ENCODE results near the gene ZNF629. TPM values are rescaled to one million over a fixed set of nuclear protein-coding genes. Genes with fewer than 3 reads are reported as not detected.

Gene ZNF629
- total RNA-seq, 4 donors from 2014 or later = 9.1 to 12.7 (median 10.3) TPM

DNA sequence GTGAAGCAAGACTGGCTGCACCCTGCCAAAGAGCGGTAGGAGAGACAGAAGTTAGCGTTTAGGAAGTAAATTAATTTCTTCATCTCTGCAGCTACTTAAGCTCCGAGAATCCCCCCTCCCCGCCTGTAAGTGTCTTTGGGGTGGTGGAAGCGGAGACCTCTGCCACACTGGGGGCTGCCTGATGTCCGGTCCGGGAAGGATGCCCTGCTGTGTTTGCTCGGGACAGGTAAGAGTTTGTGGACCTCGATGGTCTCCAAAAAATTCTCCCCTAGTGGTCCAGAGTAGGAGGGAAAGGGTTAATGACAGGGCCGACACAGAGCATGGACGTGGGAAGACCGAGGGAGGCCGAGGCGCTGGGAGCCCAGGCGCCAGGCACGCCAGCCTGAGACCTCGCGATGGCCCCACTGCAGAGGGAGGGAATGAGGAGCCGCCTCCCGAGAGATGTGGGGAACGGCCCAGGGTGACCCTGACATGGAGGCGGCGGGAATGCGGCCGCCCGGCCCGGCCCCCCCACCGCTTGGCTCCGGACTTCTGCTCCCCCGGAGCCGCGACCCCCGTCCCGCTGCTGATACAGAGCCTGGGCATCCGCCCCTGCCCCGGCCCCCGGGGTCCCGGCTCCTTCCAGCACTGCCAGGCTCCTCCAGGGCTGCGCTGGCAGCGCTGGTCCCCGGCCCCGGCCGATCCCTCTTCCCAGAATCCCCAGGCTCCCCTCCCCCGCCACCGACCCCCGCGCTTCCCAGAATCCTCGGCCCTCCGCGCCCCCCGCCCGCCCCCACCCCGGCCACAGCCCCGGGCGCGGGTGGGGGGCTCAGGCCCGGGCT lies 680 bp downstream of the ZNF629 start:
- peaks cover 0 to 25% of the 10 kb centered on the region in 2 donors for H3K36me3 ChIP-seq
- peak; percentile 37 to 47 for ATAC-seq
- no peaks in the 10 kb centered on the region for H3K9me3 ChIP-seq
- no peak for TF ChIP-seq POLR2A (IDR thresholded peaks at IDR 0.05)
- TF ChIP-seq, protein P1, sequence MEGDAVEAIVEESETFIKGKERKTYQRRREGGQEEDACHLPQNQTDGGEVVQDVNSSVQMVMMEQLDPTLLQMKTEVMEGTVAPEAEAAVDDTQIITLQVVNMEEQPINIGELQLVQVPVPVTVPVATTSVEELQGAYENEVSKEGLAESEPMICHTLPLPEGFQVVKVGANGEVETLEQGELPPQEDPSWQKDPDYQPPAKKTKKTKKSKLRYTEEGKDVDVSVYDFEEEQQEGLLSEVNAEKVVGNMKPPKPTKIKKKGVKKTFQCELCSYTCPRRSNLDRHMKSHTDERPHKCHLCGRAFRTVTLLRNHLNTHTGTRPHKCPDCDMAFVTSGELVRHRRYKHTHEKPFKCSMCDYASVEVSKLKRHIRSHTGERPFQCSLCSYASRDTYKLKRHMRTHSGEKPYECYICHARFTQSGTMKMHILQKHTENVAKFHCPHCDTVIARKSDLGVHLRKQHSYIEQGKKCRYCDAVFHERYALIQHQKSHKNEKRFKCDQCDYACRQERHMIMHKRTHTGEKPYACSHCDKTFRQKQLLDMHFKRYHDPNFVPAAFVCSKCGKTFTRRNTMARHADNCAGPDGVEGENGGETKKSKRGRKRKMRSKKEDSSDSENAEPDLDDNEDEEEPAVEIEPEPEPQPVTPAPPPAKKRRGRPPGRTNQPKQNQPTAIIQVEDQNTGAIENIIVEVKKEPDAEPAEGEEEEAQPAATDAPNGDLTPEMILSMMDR (IDR thresholded peaks at IDR 0.05 in 4 of 5, conservative IDR thresholded peaks at IDR 0.05 in 1 of 5) = no peak
- peak overlapping the region; percentile 80 to 95 (median 91) for H3K27ac ChIP-seq
- H3K27me3 ChIP-seq = no peaks in the 10 kb centered on the region
- intact Hi-C loops (cut with DNase I; ENCODE audit: low total_unique reads) = no loop called here
- H3K4me3 ChIP-seq = peak overlapping the region; percentile 73 to 95 (median 87)
- no peak for DNase-seq
- in situ Hi-C loops (cut with MboI; ENCODE audit: low sequenced_read_pairs in 4 of 4) = no loop called here
- H3K4me1 ChIP-seq = peaks cover 15 to 18% of the 10 kb centered on the region in 2 donors

DNA sequence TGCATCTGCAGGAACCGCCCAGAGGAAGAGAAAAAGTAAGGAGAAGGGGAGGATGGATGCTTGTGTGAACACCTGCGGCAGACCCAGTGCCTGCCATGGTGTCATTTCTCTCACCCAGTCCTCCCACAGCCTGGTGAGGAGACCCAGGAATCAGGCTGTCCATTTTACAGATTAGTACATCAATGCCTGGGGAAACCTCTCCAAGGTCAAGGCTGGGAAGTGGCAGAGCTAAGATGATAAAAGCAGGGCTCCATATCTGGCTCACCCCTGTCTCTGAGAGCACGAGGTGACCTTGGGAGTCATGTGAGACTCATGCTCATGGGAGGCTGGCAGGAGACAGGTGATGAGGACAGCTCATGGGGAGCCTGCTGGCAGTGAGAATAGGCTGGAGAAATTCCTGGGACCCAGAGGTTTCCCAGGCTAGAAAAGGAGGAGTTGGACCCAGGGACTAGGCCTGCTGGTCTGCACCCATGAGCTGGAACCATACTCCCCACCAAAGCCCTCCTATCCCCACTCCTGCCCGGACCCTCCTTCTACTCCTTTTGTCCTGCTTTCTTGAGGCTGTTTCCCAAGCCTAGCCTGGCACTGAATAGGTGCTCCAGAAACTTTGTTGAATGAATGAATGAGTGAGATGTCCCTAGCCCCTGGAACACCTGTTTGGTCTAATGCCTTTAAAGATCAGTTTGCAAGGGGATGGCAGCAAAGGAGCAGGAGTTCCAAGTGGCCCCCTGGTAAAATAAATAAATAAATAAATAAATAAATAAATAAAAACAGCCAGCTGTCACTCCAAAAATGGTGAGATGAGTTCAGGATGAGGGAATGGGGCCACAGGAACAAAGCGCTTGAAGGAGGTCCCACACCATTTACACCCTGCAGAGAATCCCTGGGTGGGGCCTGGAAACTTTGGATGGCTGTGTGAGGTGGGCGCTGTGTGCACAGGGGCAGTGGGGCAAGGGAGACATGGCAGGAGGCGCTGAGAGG lies 1.6 kb downstream of the ZNF629 start:
- in situ Hi-C loops (cut with MboI; ENCODE audit: low sequenced_read_pairs in 4 of 4) = no loop called here
- H3K27ac ChIP-seq = peak overlapping the region; percentile 80 to 95 (median 91)
- ATAC-seq (peak; percentile 50 to 53), DNase-seq (peak in 1 of 2 donors; percentile 75)
- H3K4me1 ChIP-seq = peaks cover 15 to 18% of the 10 kb centered on the region in 2 donors
- TF ChIP-seq, protein P1 (IDR thresholded peaks at IDR 0.05 in 4 of 5, conservative IDR thresholded peaks at IDR 0.05 in 1 of 5) = no peak
- TF ChIP-seq POLR2A (IDR thresholded peaks at IDR 0.05) = no peak
- no peaks in the 10 kb centered on the region for H3K9me3 ChIP-seq
- no peaks in the 10 kb centered on the region for H3K27me3 ChIP-seq
- H3K36me3 ChIP-seq = peaks cover 0 to 26% of the 10 kb centered on the region in 2 donors
- intact Hi-C loops (cut with DNase I; ENCODE audit: low total_unique reads) = no loop called here
- peak overlapping the region; percentile 73 to 95 (median 87) for H3K4me3 ChIP-seq

DNA sequence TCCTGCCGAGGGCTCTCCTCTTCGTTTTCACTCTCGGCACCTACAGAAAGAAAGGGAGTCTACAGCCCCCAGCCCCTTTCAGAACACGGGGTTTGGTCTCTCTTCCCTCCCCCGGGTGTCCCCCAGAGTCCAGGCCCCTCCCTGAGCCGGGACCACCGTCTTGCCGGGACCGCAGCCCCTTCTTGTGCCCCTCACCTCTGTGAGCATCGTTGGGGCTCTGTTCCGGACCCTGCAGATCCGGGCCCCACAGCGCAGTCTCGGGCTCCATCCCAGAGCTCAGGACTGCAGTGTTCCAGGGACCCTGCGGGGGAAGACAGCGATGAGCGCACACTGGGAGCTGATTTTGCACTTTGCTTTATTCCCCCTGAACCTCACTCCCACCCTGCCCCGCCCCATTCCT lies 2.8 kb downstream of the ZNF629 start:
- H3K36me3 ChIP-seq = peaks cover 0 to 26% of the 10 kb centered on the region in 2 donors
- in situ Hi-C loops (cut with MboI; ENCODE audit: low sequenced_read_pairs in 4 of 4) (no loop called here), intact Hi-C loops (cut with DNase I; ENCODE audit: low total_unique reads) (no loop called here)
- peaks cover 15 to 18% of the 10 kb centered on the region in 2 donors for H3K4me1 ChIP-seq
- ATAC-seq (no peak), DNase-seq (no peak)
- TF ChIP-seq, protein P1 (IDR thresholded peaks at IDR 0.05 in 4 of 5, conservative IDR thresholded peaks at IDR 0.05 in 1 of 5) = no peak
- no peak for TF ChIP-seq POLR2A (IDR thresholded peaks at IDR 0.05)
- H3K27me3 ChIP-seq = no peaks in the 10 kb centered on the region
- no peak overlapping the region for H3K27ac ChIP-seq
- H3K4me3 ChIP-seq = no peak overlapping the region
- no peaks in the 10 kb centered on the region for H3K9me3 ChIP-seq

DNA sequence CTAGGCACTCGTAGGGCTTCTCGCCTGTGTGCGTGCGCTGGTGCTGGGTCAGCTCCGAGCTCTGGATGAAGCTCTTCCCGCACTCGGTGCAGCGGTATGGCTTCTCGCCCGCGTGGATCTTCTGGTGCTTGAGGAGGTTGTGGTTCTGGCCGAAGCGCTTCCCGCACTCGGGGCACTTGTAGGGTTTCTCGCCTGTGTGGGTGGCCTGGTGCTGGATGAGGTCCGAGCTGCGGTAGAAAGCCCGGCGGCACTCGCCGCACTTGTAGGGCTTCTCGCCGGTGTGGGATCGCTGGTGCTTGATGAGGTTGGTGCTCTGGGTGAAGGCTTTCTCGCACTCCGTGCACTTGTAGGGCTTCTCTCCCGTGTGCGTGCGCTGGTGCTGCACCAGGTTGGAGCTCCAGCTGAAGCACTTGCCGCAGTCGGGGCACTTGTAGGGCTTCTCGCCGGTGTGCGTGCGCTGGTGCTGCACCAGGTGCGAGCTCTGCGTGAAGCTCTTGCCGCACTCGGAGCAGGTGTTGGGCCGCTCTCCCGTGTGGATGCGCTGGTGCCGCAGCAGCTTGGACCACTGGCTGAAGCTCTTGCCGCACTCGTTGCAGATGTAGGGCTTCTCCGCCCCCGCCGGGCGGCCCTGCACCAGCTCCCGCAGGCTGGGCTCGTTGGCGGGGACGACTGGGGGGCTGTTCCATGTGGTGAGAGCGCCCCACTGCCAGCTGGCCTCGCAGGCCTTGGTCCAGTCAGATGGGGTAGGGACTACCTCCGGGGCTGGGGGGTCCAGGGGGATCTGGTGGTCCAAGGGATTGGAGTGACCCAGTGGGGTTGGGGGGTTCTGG lies 3.5 kb downstream of the ZNF629 start:
- no peak for DNase-seq
- Histone ChIP-seq H3K36me3 (peaks cover 0 to 26% of the 10 kb centered on the region in 2 donors), H3K27me3 (no peaks in the 10 kb centered on the region), H3K4me1 (peaks cover 18 to 21% of the 10 kb centered on the region in 2 donors), H3K9me3 (no peaks in the 10 kb centered on the region), H3K4me3 (no peak overlapping the region), H3K27ac (no peak overlapping the region)
- TF ChIP-seq, protein P1 (IDR thresholded peaks at IDR 0.05 in 4 of 5, conservative IDR thresholded peaks at IDR 0.05 in 1 of 5) = no peak
- no peak for TF ChIP-seq POLR2A (IDR thresholded peaks at IDR 0.05)
- intact Hi-C loops (cut with DNase I; ENCODE audit: low total_unique reads) = no loop called here
- ATAC-seq = no peak
- in situ Hi-C loops (cut with MboI; ENCODE audit: low sequenced_read_pairs in 4 of 4) = no loop called here

All from gastrocnemius medialis (tissue), 4 donors.